ENCODE measurements around the gene FAM24B.
A peak's percentile ranks its signal among the peaks of the same experiment; 100 is the strongest.
"Not testable (repeated sequence)": the region's sequence is repeated elsewhere in the genome, so short reads cannot be mapped to it uniquely, and the experiment has no call there.

Gene FAM24B

GRCh38 chr10:122879339-122880273 is at the start of gene FAM24B:
Gene FAM24B, minus strand, starts transcription at chr10:122879581. Its CDS starts 29,066 bp downstream, at chr10:122850515.
- DNase-seq (ENCODE audit: low read depth, low spot score), result peak; percentile 91

- no peak for DNase-seq (ENCODE audit: low read depth, low spot score)
Observed at GRCh38 chr10:122915700-122916099, 36.3 kb upstream of the FAM24B start.

- no peak for DNase-seq (ENCODE audit: low read depth, low spot score)
Observed at GRCh38 chr10:122911889-122912484, 32.6 kb upstream of the FAM24B start.

- DNase-seq (ENCODE audit: low read depth, low spot score), result no peak
Observed at GRCh38 chr10:122910310-122910709, 30.9 kb upstream of the FAM24B start, which contains the start of gene FAM24A. Gene FAM24A, plus strand, starts transcription at chr10:122910610. Its CDS starts 1,025 bp downstream, at chr10:122911635.

- DNase-seq (ENCODE audit: low read depth, low spot score), result not testable (repeated sequence)
Observed at GRCh38 chr10:122903861-122904260, 24.5 kb upstream of the FAM24B start.

GRCh38 chr10:122894261-122894944 is 15.0 kb upstream of the FAM24B start:
- no peak for DNase-seq (ENCODE audit: low read depth, low spot score)

- DNase-seq (ENCODE audit: low read depth, low spot score), result no peak
Observed at GRCh38 chr10:122884166-122884565, 4.8 kb upstream of the FAM24B start.

GRCh38 chr10:122882766-122883165 is 3.4 kb upstream of the FAM24B start:
- DNase-seq (ENCODE audit: low read depth, low spot score), result no peak

GRCh38 chr10:122878799-122879338 is 512 bp downstream of the FAM24B start:
- DNase-seq (ENCODE audit: low read depth, low spot score), result no peak

- DNase-seq (ENCODE audit: low read depth, low spot score), result no peak
Observed at GRCh38 chr10:122877264-122877663, 2.1 kb downstream of the FAM24B start.

GRCh38 chr10:122876467-122876855 is 2.9 kb downstream of the FAM24B start:
- DNase-seq (ENCODE audit: low read depth, low spot score), result no peak

GRCh38 chr10:122875843-122876466 is 3.4 kb downstream of the FAM24B start:
- no peak for DNase-seq (ENCODE audit: low read depth, low spot score)

- not testable (repeated sequence) for DNase-seq (ENCODE audit: low read depth, low spot score)
Observed at GRCh38 chr10:122871947-122872346, 7.4 kb downstream of the FAM24B start.

GRCh38 chr10:122868768-122869167 is 10.6 kb downstream of the FAM24B start:
- not testable (repeated sequence) for DNase-seq (ENCODE audit: low read depth, low spot score)

GRCh38 chr10:122866757-122867482 is 12.5 kb downstream of the FAM24B start:
- DNase-seq (ENCODE audit: low read depth, low spot score), result not testable (repeated sequence)

GRCh38 chr10:122864901-122865300 is 14.5 kb downstream of the FAM24B start:
- DNase-seq (ENCODE audit: low read depth, low spot score), result no peak

GRCh38 chr10:122864194-122864592 is 15.2 kb downstream of the FAM24B start:
- DNase-seq (ENCODE audit: low read depth, low spot score), result no peak

GRCh38 chr10:122863216-122864193 is 15.9 kb downstream of the FAM24B start:
- no peak for DNase-seq (ENCODE audit: low read depth, low spot score)

GRCh38 chr10:122861711-122862161 is 17.6 kb downstream of the FAM24B start:
- no peak for DNase-seq (ENCODE audit: low read depth, low spot score)
